Endothelial cell of umbilical vein (primary cell): Measurements from ENCODE around the gene USH1C. TPM values are rescaled to one million over a fixed set of nuclear protein-coding genes. Genes with fewer than 3 reads are reported as not detected.

Experiments used
- BruUV-seq: library from RNA; stranded (reverse); fragments of 400-500 nt; replicated peaks from 2 replicates; lab custom pipeline; 2021; lab: Mats Ljungman, UMichigan
- CTCF ChIA-PET: fragments of 300-600, 350-600 bp; sonication (Branson Sonifier 250); formaldehyde crosslinking; loops from one replicate; lab custom pipeline; 2021; ENCODE audit warnings: antibody characterized with exemption, inconsistent platforms; lab: Charles Lee
- POLR2A ChIA-PET: fragments of 300-600, 350-600 bp; sonication (Branson Sonifier 250); formaldehyde crosslinking; loops from one replicate; lab custom pipeline; 2021; ENCODE audit warnings: antibody characterized with exemption, inconsistent platforms; lab: Charles Lee
- DNase-seq: peaks from one replicate; pipeline ENCODE4 v3.0.0-alpha.2; 2011; ENCODE audit warnings: low read depth, low spot score
- FAIRE-seq: peaks from 2 replicates; lab custom pipeline; 2011; peaks lifted over from hg19 to GRCh38; lab: Jason Lieb, UNC
- H2AFZ ChIP-seq: 2 replicates; pipeline ENCODE4 v1.6.0; 2012; ENCODE audit warnings: low read depth, low read length, control low read depth, inconsistent platforms
- H3K27ac ChIP-seq: 2 replicates; pipeline ENCODE4 v1.5.1; 2011; ENCODE audit warnings: low read depth, mild to moderate bottlenecking, control low read depth, low read length, moderate library complexity; ENCODE audit not compliant: insufficient read depth
- H3K27me3 ChIP-seq, 2 experiments: 2 replicates each; pipeline versions ENCODE4 v1.6.0 to v1.6.1; 2011; ENCODE audit warnings: low read length in 2 of 2, mixed read lengths in 1 of 2; ENCODE audit not compliant: control insufficient read depth in 2 of 2, insufficient read depth in 2 of 2
- H3K36me3 ChIP-seq, 2 experiments: 2 replicates in 1 of 2; 3 replicates in 1 of 2; pipeline ENCODE4 v1.5.1; 2011; ENCODE audit warnings: low read length in 2 of 2, mild to moderate bottlenecking in 1 of 2, moderate library complexity in 1 of 2; ENCODE audit not compliant: control insufficient read depth in 2 of 2, insufficient read depth in 2 of 2; ENCODE audit errors: extremely low read depth in 1 of 2
- H3K4me1 ChIP-seq: 3 replicates; pipeline ENCODE4 v1.5.1; 2011; ENCODE audit warnings: mild to moderate bottlenecking, low read length; ENCODE audit not compliant: control insufficient read depth, insufficient read depth; ENCODE audit errors: extremely low read depth
- H3K4me2 ChIP-seq: 2 replicates; pipeline ENCODE4 v1.6.1; 2011; ENCODE audit warnings: low read length, control low read depth, mixed read lengths; ENCODE audit not compliant: insufficient read depth
- H3K4me3 ChIP-seq, 3 experiments: fragments of 200-600 bp in 1 of 3; sonication (generic), shearing (Covaris generic) in 1 of 3; replicated peaks in 1 of 3; 2 replicates each; pipeline ENCODE4 v1.5.1; 2011 to 2016; ENCODE audit warnings: control low read depth in 3 of 3, low read length in 3 of 3, mild to moderate bottlenecking in 2 of 3, inconsistent platforms in 1 of 3, low read depth in 1 of 3, moderate library complexity in 1 of 3; ENCODE audit not compliant: insufficient read depth in 1 of 3
- H3K79me2 ChIP-seq: 2 replicates; pipeline ENCODE4 v1.6.0; 2012; ENCODE audit warnings: low read length, inconsistent platforms; ENCODE audit not compliant: control insufficient read depth, insufficient read depth
- H3K9ac ChIP-seq: replicated peaks from 2 replicates; pipeline ENCODE3; 2011; ENCODE audit warnings: low read length, control low read depth; ENCODE audit not compliant: insufficient read depth; ENCODE audit errors: extremely low read depth
- H3K9me1 ChIP-seq: replicated peaks from 3 replicates; pipeline ENCODE4 v1.6.0; 2011; ENCODE audit warnings: mild to moderate bottlenecking, low read length; ENCODE audit not compliant: control insufficient read depth, insufficient read depth; ENCODE audit errors: extremely low read depth
- H3K9me3 ChIP-seq: replicated peaks from 2 replicates; pipeline ENCODE4 v1.5.1; 2012; ENCODE audit warnings: low read length, inconsistent platforms; ENCODE audit not compliant: control insufficient read depth, insufficient read depth
- H4K20me1 ChIP-seq: replicated peaks from 2 replicates; pipeline ENCODE3; 2011; ENCODE audit warnings: mild to moderate bottlenecking, low read length; ENCODE audit not compliant: control insufficient read depth, insufficient read depth; ENCODE audit errors: extremely low read depth
- EZH2 ChIP-seq: IDR thresholded peaks from 2 replicates; pipeline ENCODE4 v1.6.1; 2012; ENCODE audit warnings: borderline replicate concordance, low read depth, mild to moderate bottlenecking, moderate library complexity, low read length, inconsistent platforms; ENCODE audit not compliant: severe bottlenecking
- FOS ChIP-seq: IDR thresholded peaks from 2 replicates; pipeline ENCODE4 v1.6.1; 2011; ENCODE audit warnings: mild to moderate bottlenecking, low read length, moderate library complexity, borderline replicate concordance; ENCODE audit not compliant: insufficient read depth
- GATA2 ChIP-seq: IDR thresholded peaks from 2 replicates; pipeline ENCODE4 v1.7.0; 2011; ENCODE audit warnings: low read depth, mild to moderate bottlenecking, moderate library complexity, mixed read lengths, low read length; ENCODE audit not compliant: insufficient read length, insufficient read depth
- JUN ChIP-seq: IDR thresholded peaks from 2 replicates; pipeline ENCODE4 v1.6.1; 2011; ENCODE audit warnings: borderline replicate concordance, low read depth; ENCODE audit not compliant: insufficient read length, insufficient read depth
- MYC ChIP-seq: IDR thresholded peaks from one replicate; pipeline ENCODE4 v1.6.1; 2011; ENCODE audit warnings: mild to moderate bottlenecking, low read depth, low read length
- POLR2A ChIP-seq: IDR thresholded peaks from 2 replicates; pipeline ENCODE4 v1.6.1; 2012; ENCODE audit warnings: low read depth, mild to moderate bottlenecking, control low read depth, low read length
- POLR2AphosphoS5 ChIP-seq: IDR thresholded peaks from 2 replicates; pipeline ENCODE4 v1.6.1; 2012; ENCODE audit warnings: low read depth, mild to moderate bottlenecking, control low read depth, low read length, moderate library complexity; ENCODE audit not compliant: insufficient read depth
- dilution Hi-C: fragments of 300-500 bp; cut with MboI; formaldehyde crosslinking; loops from one replicate; pipeline ENCODE4 v1.15.0; 2019; ENCODE audit warnings: low sequenced_read_pairs; ENCODE audit not compliant: extremely low pct_ligation_motif_present
- intact Hi-C: fragments of 100-400 bp; cut with micrococcal nuclease; formaldehyde crosslinking; loops from one replicate; pipeline ENCODE4 v1.10.0; 2022
- polyA plus RNA-seq, 4 experiments: library from polyadenylated mRNA; depleted of rRNA in 3 of 4; stranded (reverse) in 3 of 4; unstranded in 1 of 4; fragments of >200 nt; gene quantifications; 2 replicates each; pipeline versions ENCODE4 v1.2.1 to v1.2.3, GENCODE V29; 2011 to 2012; ENCODE audit warnings: missing spikeins in 1 of 4
- total RNA-seq: library from RNA; stranded (reverse); gene quantifications from 2 replicates; pipeline ENCODE4 v1.2.3, GENCODE V29; 2021
- TF ChIP-seq, protein P1 (sequence below): IDR thresholded peaks from 2 replicates; pipeline ENCODE4 v1.6.1; 2011; ENCODE audit not compliant: insufficient read depth, insufficient read length
- TF ChIP-seq, protein P2 (sequence below), 2 donors: IDR thresholded peaks; 1 replicate in 1 of 2; 2 replicates in 1 of 2; pipeline ENCODE4 v1.5.1; 2011; ENCODE audit warnings: low read length in 2 of 2, mild to moderate bottlenecking in 2 of 2, moderate library complexity in 2 of 2, control low read depth in 1 of 2, inconsistent platforms in 1 of 2, low read depth in 1 of 2; ENCODE audit not compliant: insufficient read depth in 1 of 2; ENCODE audit errors: extremely low read depth in 1 of 2

USH1C gene
- total and polyA plus RNA-seq, 2 donors (not counting 3 experiments of a cell fraction or from before 2014, with no cell fraction given) = not detected

DNA sequence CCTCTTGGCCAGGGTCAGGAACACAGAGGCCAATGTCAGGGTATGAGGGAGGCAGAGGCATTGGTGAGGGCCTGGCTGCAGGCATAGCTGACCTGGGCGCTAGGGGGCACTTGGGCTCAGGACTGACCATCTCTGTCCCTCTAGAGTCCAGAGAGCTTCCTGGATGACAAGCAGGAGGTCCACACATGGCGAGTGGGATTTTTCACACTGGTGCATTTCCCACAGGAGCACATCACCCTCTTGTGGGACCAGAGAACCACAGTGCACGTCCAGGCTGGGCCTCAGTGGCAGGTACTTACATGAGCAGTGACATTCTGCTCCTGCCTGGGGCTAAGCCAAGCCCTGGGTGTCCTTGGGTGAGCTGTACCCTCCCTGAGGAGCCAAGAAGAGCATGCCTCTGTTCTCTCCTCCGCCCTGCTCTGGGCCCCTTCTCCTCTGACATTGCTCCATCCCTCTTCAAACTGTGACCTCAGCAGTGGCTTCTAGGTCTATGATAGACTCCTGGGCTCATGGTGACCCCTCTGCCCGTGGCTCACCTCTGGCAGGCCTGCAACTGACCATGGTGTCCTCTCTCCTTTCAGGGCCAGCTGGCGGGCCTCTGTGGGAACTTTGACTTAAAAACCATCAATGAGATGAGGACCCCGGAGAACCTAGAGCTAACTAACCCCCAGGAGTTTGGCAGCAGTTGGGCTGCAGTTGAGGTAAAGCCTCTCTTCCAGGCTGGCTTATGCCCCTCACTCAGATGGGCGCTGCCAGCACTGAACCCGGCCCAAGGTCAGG, 49.4 kb upstream of the USH1C start:
- Histone ChIP-seq H3K79me2 (no peaks in the 10 kb centered on the region), H3K9me1 (no peaks in the 10 kb centered on the region), H3K9me3 (no peaks in the 10 kb centered on the region), H3K4me3 (no peak overlapping the region), H4K20me1 (no peaks in the 10 kb centered on the region), H3K27ac (no peak overlapping the region), H3K9ac (no peak overlapping the region), H3K27me3 (no peaks in the 10 kb centered on the region), H2AFZ (no peak overlapping the region), H3K4me2 (no peak overlapping the region), H3K36me3 (no peaks in the 10 kb centered on the region), H3K4me1 (no peaks in the 10 kb centered on the region)
- intact Hi-C loops (no loop called here), dilution Hi-C loops (no loop called here)
- POLR2A ChIA-PET = no interaction called here
- no TSS peak for BruUV-seq
- TF ChIP-seq MYC (no peak), POLR2A (no peak), GATA2 (no peak), JUN (no peak), POLR2AphosphoS5 (no peak), EZH2 (no peak), FOS (no peak)
- TF ChIP-seq, protein P1, sequence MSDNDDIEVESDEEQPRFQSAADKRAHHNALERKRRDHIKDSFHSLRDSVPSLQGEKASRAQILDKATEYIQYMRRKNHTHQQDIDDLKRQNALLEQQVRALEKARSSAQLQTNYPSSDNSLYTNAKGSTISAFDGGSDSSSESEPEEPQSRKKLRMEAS = no peak
- TF ChIP-seq, protein P2, sequence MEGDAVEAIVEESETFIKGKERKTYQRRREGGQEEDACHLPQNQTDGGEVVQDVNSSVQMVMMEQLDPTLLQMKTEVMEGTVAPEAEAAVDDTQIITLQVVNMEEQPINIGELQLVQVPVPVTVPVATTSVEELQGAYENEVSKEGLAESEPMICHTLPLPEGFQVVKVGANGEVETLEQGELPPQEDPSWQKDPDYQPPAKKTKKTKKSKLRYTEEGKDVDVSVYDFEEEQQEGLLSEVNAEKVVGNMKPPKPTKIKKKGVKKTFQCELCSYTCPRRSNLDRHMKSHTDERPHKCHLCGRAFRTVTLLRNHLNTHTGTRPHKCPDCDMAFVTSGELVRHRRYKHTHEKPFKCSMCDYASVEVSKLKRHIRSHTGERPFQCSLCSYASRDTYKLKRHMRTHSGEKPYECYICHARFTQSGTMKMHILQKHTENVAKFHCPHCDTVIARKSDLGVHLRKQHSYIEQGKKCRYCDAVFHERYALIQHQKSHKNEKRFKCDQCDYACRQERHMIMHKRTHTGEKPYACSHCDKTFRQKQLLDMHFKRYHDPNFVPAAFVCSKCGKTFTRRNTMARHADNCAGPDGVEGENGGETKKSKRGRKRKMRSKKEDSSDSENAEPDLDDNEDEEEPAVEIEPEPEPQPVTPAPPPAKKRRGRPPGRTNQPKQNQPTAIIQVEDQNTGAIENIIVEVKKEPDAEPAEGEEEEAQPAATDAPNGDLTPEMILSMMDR (IDR thresholded peaks at IDR 0.05; ENCODE audit: extremely low read depth in 1 of 2, insufficient read depth in 1 of 2, low read depth in 1 of 2, low read length in 2 of 2) = no peak
- CTCF ChIA-PET = interaction anchor here (1.0 to 1.5 kb wide), 2 partner anchors 137 to 385 kb away, joined by 3 to 7 read pairs; no protein-coding TSS in a partner anchor
- FAIRE-seq (no peak), DNase-seq (no peak)
